ENCODE data around the gene RAX2.
"Not testable (repeated sequence)": the region's sequence is repeated elsewhere in the genome, so short reads cannot be mapped to it uniquely, and the experiment has no call there.

RAX2 gene

DNA sequence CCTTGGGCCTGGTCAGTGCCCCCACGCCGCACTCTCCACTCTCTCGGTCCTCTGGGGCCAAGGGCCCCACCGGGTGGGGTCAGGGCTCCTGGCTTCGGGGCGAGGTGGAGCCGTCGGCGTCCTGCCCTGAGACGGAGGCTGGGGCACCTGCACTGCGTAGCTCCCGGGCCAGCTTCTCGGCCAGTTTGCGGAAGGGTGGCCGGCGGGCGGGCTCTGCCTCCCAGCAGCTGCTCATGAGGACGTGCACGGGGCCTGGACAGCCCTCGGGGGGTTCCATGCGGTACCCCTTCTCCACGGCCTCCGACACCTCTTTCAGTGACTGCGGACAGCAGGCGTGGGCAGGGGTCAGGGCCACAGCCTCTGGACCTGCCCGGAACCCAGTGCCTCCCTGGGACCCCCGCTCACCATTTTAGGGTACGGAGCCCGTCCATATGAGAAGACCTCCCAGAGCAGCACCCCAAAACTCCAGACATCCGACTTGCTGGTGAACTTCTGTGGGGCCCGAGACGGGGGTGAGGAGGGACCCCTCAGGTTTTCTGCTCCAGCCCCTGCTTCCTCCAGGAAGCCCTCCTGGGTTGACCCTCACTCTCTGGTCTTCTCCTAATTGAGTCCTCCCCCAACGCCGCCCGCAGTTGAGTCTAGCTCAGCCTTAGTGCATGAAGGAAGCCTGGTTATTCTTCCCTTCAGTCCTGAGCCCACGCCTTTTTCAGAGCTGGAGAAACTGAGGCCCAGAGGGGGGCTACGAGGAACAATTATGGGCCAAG lies 6.3 kb upstream of the RAX2 start:
- no peak for DNase-seq (ENCODE audit: low read depth)

DNA sequence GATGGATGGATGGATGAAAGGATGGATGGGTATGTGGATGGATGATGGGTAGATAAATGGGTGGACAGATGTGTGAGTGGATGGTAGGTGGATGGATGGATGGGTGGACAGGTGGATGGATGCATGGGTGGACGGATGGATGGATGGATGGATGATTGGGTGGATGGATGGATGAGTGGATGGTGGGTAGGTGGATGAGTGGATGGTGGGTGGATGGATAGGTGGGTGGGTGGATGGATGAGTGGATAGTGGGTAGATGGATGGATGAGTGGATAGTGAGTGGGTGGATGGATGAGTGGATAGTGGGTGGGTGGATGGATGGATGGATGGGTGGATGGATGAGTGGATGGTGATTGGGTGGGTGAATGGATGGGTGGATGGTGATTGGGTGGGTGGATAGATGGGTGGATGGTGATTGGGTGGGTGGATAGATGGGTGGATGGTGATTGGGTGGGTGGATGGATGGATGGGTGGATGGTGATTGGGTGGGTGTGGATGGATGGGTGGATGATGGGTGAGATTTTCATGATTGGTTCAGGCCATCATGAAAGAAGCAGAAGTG lies 4.5 kb upstream of the RAX2 start:
- no peak for DNase-seq (ENCODE audit: low read depth)

DNA sequence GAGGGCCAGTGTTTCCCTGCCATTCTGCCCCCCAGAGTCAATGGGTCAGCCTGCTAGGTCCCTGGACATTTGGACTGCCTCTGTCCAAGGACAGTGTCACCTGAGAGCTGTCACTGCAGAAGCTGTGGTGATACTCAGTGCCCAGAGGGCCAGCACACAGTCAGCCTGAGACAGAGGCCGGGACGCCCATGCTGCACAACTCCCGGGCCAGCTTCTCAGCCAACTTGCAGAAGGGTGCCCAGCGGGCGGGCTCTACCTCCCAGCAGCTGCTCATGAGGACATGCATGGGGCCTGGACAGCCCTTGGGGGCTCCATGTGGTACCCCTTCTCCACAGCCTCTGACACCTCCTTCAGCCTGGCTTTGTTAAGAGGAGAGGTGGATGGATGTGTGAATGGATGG lies 3.8 kb upstream of the RAX2 start:
- DNase-seq (ENCODE audit: low read depth): no peak

GRCh38 chr19:3775374-3775711 lies 3.3 kb upstream of the RAX2 start:
- no peak for DNase-seq (ENCODE audit: low read depth)

- no peak for DNase-seq (ENCODE audit: low read depth)
Observed at GRCh38 chr19:3774621-3775373, 2.8 kb upstream of the RAX2 start.

GRCh38 chr19:3773814-3774515 lies 1.9 kb upstream of the RAX2 start:
- no peak for DNase-seq (ENCODE audit: low read depth)

DNA sequence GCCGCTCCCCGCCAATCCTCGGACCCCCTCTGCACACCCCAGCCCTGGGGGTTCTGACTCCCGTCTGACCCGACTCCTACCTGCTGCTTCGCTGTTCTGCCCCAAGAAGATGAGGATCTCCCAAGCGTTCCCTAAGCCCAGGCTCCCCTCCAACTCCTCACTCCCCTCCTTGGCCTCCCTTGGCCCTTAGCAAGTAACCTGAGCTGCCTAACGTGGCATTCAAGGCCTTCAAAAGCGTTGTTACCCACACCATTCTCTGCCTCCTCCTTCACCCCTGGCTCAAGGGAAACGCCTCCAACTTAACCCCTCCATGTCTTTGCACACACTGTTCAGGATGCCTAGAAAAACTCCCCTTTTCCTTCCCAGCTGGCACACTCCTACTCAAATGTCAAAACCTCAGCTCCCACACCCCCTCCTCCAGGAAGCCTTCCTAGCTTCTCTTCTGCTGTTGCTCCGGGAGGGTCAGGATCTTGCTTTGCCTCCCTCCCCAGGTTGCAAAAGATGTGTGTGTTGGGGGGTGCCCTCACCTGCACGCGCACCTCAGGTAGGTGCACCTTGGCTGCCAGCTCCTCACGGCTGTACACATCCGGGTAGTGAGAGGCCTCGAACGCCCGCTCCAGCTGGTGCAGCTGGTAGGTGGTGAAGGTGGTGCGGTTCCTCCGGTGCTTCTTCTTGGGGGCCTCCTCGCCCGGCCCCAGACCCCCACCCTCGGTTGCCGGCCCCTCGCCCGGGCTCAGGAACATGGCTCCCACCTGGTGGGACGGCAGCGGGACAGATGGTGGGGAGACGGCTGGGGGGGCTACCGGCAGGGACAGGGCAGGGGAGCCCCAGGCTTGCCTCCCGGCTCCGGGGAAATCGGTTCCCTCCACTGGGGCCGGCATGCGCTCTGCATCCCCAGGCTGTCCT lies 775 bp downstream of the RAX2 start:
- no peak for DNase-seq (ENCODE audit: low read depth)

DNA sequence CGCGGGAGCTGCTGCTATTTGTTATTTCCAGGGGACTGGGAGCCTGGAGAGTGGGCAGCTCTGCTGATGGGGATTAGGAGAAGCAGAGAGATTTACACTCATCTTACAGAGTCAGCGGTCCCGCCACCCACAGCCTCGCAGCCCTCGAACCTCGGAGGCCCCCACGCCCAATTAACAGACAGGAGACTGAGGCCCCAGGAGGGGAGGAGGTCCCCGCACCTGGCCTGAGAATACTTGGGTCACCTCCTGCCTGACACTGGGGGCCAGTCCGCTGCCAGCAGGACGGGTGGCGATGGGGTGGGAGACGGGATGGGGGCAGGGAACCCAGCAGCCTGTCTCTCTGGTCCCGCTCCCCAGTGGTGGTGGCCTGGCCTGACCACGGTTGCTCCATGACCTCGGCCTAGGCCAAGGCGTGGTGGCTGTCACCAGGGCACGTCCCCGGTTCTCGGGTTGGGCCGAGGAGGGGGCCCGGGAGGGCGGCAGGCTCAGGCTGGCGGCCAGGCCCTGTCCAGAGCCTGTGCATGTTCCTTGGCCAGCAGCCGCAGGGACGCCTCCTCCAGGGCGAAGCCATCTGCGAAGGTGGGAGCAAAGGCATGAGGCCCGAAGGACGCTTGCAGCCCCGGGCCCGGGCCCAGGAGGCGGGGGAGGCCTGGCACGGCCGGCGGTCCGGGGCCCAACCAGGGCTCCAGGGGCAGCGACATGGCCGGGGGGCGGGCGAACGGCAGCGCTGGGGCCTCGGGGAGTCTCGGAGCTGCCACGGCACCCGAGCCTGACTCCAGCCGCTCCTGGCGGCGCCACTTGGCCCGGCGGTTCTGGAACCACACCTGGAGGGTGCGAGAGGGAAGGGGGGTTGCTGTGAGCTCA lies 1.7 kb downstream of the RAX2 start:
- DNase-seq (ENCODE audit: low read depth): no peak

GRCh38 chr19:3769494-3769893 lies 2.5 kb downstream of the RAX2 start:
- DNase-seq (ENCODE audit: low read depth): no peak

DNA sequence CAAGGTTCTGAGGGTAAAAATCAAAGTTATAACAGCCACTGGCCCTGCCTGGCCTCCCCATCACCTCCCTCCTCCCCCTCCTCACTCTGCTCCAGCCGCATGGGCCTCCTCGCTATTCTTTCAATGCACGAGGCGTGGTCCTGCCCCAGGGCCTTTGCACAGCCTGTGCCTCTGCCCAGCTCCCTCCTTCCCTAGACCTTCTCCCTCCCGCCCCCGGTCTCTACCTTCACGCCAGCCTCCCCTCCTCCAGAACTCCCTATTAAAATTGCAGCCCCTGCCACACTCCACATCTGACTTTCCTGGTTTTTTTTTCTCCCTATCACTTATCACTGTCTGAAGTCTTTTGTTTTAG lies 3.3 kb downstream of the RAX2 start:
- DNase-seq (ENCODE audit: low read depth): no peak

DNA sequence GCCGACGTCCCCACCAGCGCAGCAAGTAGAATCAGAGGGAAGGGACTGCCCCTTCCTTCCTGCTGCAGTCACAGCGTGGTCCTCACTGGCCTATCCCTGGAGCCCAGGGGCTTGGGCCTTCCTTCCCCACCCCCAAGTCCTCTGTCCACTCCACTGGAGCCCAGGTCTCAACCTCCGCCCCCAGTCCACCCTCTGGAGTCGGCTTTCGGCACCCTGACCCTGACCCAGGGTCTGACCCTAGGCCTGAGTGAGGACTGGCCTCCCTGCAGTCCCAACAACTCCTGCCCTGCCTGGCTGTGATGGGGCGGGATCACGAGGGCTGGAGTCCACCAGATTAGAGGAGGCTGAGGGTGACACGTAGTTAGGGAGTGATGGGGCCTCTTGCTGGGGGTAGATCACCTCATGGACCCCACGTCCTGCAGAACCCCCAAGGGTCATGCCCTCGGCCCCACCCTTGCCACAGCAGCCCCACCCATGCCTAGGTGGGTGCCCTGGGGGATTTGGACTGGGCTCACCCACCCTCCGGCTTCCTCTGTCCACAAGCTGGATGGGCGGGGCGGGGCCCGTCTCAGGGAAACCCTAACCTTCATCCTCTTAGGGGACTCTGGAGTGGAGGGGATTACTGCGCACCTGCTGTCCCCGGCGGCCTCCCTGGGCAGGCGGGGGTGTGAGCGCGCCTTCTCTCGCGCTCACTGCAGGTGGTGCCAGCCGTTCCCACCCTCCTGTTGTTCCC lies 3.8 kb downstream of the RAX2 start:
- no peak for DNase-seq (ENCODE audit: low read depth)

DNA sequence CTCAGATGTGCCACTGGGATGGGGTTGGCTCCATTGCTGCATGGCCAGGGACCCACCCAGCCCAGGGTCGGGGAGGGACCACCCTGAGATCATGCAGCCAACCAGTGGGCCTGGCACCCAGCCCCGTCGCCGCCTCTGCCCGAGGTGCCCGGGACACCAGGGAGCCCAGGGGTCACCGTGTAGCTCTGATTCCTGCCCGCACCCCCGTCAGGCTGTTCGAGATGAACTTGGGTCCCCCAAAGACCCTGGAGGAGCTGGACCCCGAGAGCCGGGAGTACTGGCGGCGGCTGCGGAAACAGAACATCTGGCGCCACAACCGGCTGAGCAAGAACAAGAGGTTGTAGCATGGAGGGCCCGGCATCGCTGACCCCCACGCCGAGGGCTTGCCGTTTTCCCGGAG lies 5.0 kb downstream of the RAX2 start:
- no peak for DNase-seq (ENCODE audit: low read depth)

DNA sequence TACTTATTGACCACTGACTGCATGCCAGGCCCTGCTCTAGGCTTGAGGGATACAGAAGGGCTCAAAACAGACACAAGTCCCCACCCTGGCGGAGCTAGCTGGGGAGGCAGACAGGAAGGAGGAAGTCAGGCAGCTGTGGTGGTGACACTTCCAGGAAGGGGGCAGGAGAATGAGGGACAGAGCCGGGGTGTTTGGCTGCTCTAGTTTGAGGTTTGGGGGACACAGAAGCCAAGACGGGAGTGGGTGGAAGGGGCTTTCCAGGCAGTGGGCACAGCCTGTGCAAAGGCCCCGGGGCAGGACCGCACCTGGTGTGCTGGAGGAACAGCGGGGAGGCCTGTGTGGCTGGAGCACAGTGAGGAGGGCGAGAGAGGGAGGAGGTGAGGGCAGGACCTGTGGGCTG lies 5.5 kb downstream of the RAX2 start:
- no peak for DNase-seq (ENCODE audit: low read depth)

DNA sequence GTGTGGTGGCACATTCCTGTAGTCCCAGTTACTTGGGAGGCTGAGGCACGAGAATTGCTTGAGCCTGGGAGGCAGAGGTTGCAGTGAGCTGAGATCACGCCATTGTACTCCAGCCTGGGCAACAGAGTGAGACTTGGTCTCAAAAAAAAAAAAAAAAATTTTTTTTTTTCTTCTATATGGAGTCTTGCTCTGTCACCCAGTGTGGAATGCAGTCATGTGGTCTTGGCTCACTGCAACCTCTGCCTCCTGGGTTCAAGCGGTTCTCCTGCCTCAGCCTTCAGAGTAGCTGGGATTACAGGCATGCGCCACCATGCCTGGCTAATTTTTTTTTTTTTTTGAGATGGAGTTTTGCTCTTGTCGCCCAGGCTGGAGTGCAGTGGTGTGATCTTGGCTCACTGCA lies 6.3 kb downstream of the RAX2 start:
- DNase-seq (ENCODE audit: low read depth): not testable (repeated sequence)

DNA sequence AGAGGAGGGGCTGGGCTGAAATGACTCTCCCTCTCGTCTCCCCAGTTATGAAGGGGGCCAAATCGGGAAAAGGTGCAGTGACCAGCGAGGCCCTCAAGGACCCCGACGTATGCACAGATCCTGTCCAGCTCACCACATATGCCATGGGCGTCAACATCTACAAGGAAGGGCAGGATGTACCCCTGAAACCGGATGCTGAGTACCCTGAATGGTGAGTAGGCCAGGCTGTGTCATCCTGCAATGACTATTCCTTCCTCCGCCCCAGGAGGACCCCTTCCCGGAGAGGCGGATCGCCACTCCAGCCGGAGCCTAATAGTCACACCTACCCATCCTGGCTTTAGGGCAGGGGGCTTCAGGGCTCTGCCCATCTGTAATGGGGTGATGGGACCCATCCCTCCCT lies 6.9 kb downstream of the RAX2 start:
- DNase-seq (ENCODE audit: low read depth): no peak

DNA sequence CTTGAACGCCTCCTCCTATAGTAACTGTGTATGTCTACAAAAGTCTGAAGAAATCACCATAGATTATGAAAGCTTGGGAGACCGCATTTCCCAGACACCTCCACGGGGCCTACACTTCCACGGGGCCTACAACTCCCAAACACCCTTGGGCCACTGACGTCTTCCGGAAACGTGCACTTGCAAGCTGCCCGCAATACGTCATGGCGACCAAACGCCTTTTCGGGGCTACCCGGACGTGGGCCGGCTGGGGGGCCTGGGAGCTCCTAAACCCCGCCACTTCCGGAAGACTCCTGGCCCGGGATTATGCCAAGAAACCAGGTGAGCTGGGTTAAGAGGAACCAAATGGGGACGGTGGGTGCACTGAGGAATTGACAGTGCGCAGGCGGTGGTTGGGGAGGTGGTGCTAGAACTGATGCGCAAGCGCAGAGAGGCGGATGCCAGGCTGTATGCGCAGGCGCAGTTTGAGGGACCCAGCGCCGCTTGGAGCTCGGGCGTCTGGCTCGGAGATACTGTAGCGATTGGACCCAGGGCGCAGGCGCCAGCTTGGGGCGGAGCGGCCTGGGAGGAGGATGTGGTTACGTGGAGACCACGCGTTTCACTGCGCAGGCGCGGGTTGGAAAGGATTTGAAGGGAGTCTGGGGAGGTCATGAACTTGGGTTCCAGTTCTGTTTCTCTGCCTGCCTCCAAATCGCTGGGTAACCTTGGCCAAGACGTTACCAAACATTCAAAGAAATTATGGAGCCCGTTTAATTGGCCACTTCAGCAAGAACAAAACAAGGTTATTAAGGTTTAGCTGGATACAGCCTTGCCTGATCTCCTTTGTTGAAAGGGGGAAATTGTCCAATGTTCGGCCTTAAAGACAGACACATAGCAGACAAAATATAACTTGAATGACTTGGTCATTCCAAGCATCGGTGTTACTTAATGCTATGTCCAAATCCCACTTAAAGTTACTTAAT lies 9.2 kb downstream of the RAX2 start, which contains the start of gene MRPL54:
Gene MRPL54 (plus strand): TSS at position 182 of the 959 bp plus-strand sequence. CDS start 19 bp downstream, at position 201.
- peak; percentile 100 for DNase-seq (ENCODE audit: low read depth)

- DNase-seq (ENCODE audit: low read depth): no peak
Observed at GRCh38 chr19:3762130-3762473, 9.9 kb downstream of the RAX2 start.

DNA sequence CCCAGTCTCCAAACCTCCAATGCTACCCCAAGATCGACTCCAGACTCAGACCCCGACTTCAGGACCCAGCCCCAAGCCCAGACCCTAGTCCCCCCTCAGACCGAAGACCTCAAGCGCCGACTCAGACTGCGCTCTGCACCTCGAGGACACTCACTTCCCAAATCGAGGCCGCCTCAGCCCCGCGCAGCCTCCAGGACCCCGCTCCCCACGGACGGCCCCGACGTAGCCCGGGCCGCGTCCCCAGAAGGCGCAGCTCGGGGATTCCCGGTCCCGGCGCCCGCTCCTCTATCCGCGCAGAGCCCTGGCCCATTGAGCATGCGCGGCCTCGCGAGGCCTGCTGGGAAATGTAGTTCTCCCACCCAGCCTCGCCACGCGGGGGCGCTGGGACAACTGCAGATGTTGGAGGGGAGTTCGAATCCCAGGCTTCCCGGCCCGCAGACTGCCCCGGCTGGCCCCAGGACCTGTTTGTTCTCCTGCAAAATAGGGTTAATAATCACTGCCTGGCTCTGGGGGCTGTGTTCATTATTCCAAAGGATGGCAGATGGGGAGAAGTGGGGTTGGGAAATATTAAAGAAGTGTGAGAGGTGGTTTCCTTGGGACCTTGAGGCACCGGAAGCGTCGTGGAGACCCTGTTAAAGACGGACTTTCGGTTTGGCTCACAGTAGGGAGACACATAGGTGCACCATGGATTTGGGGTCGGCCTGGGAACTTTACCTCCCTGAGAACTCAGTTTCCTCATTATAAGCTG lies 10.5 kb downstream of the RAX2 start, which contains the start of gene APBA3:
Gene APBA3 (minus strand): TSS at position 311 of the 748 bp plus-strand sequence. CDS start 1,428 bp downstream, outside the sequence.
- peak; percentile 60 for DNase-seq (ENCODE audit: low read depth)
